ENCODE measurements around the gene C3orf20.

The C3orf20 gene

DNA sequence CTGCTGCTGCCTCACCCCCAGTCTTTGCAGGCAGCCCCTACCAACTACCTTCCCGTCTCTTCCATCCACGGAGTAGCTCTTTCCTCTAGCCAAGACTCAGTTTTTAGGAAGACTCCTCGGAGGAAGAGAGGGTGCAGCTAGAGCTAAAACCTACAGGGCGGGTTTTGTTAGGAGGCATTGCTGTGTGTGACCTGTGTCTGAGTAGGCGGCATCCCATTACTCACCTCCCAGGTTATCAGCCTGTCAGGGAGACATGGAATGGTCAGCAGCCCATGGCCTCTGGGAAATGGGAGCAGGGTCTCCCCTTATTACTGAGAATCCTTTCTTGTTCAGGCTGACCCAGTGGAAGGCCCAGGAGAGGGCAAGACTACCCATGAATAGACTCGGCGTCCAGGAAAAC, 100.1 kb downstream of the C3orf20 start:
- no peak for DNase-seq (ENCODE audit: low read depth)

- no peak for DNase-seq (ENCODE audit: low read depth)
These were observed 100.6 kb downstream of the C3orf20 start for GRCh38 chr3:14775563-14775962.

DNA sequence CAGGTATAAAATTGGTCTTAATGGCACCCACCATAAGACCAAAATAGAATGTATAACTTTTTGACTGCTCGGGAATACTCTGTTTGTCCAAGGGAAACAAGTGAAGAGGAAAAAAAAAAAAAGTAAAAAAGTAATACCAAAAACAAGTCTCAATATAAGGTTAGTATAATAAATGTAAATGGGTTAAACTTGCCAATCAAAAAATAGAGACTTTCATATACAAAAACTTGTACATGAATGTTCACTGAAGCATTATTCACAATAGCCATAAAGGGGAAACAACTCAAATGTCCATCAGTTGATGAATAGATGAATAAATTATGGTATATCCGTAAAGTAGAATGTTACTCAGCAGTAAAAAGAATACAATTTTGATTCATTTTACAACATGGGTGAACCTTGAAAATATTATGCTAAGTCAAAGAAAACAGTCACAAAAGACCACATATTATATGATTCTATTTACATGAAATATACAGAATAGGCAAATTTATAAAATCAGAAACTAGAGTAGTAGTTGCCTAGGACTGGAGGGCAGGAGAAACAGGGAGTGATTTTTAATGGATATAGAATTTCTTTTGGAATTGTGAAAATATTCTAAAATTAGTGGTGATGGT, 104.2 kb downstream of the C3orf20 start:
- DNase-seq (ENCODE audit: low read depth), result no peak

GRCh38 chr3:14780927-14781507, 106.1 kb downstream of the C3orf20 start:
- no peak for DNase-seq (ENCODE audit: low read depth)

DNA sequence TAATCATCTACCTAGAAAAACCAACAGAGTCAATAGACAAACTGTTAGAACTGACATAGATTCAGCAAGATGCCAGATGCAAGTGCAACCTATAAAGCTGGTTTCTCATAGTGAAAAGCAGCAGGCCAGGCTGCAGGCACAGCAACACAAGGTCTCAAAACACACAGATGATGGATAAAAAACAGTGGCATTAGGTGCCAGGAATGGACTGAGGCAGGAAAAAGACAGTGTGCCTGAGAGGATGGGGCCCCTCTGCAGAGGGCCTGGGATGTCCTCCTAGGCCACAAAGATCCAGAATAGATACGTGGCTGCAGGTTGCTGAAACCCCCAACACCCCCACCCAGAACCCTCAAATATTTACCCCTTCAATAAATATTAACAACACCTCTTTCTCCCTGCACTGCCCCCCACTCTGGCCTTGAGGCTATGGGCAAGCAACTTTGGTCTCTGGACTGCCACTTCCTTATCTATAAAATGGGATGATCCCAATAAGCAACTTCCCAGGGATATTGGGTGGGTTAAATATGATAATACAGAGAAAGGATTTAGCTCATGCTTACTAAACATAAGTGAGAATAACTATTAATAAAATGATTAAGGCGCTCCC, 108.6 kb downstream of the C3orf20 start:
- DNase-seq (ENCODE audit: low read depth), result no peak

- DNase-seq (ENCODE audit: low read depth), result no peak
These were observed 109.2 kb downstream of the C3orf20 start for GRCh38 chr3:14784087-14784681.

DNA sequence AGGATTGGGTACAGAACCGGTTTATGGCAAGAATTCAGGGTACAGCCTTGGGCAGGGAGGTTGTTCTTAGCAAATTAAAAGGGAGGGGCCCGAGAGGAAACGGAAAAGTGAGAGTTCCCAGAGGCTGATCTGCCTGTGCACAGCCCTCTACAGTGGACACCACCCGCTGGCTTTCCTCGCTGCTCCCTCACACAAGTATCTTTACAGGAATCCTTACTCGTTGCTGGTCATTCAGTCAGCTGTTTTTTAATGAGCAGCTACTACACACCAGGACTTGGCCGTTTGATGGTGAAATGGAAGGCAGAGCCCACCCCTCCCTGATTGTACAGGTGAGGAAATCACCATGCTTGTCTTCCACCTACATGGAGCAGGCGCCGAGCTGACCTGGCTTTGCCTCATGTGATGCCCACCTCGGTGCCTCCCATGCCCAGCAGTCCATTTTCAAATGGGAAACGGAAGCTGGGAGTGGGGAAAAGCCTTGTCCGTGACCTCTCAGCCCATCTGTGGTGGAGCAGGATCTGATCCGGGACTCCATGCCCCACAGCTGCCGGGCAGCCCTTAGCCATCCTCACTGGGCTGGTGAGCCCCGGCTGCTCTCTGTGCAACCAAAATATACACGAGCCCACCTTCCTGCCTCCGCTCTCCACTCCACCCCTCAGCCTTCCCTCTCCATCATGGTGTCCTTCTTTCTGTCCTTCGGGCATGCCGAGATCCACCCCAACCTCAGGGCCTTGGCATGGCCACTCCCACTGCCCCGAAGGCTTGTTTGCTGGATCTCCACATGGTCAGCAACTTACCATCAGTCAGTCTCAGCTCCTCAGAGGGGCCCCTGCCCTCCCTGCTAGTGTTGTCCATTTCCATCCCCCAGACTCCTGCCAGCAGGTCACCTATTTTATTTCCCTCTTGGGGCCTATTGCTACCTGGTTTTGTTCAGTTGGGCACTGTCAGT, 110.5 kb downstream of the C3orf20 start:
- no peak for DNase-seq (ENCODE audit: low read depth)

GRCh38 chr3:14786369-14786768, 111.4 kb downstream of the C3orf20 start:
- DNase-seq (ENCODE audit: low read depth), result no peak

DNA sequence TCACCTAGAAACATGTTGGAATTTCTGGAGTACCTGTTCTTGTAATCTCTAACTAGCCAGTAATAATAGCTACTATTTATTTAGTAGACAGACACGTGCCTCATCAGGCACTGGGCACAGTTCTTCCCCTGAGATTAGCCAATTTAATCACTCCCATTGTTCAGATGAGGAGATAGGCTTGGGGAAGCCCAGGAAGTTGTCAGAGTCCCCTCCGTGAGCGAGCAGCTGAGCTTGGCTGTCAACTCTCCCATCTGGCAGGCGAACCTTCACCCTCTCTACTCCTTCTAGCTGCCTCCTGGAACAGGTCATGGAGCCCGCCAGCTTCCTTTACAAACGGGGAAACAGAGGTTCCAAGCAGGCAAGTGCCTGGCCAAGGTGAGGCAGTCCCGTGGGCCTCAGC, 112.7 kb downstream of the C3orf20 start:
- no peak for DNase-seq (ENCODE audit: low read depth)

GRCh38 chr3:14788644-14789043, 113.7 kb downstream of the C3orf20 start:
- DNase-seq (ENCODE audit: low read depth), result no peak

GRCh38 chr3:14789221-14789620, 114.3 kb downstream of the C3orf20 start:
- DNase-seq (ENCODE audit: low read depth), result no peak

GRCh38 chr3:14789640-14790285, 114.8 kb downstream of the C3orf20 start:
- no peak for DNase-seq (ENCODE audit: low read depth)

- no peak for DNase-seq (ENCODE audit: low read depth)
These were observed 116.5 kb downstream of the C3orf20 start for GRCh38 chr3:14791343-14791945.

GRCh38 chr3:14792691-14793121, 117.8 kb downstream of the C3orf20 start:
- no peak for DNase-seq (ENCODE audit: low read depth)

- DNase-seq (ENCODE audit: low read depth), result no peak
These were observed 118.4 kb downstream of the C3orf20 start for GRCh38 chr3:14793126-14793857.

DNA sequence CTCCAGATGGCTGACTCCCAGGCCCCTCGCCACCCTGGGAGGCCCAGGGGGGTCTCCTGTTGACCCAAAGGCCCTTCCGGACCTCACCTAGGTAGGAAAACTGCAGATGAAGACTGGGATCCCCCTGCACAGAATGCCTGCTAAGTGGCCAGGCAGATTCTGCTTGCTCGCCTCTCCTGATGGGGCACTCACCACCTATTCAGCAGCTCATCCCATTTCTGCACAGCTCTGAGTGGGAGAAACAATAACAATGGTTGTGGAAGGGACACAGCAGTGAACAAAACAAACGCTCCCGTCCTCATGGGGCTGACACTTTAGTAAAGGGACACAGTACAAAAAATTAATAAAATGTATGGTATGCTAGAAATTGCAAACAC, 118.9 kb downstream of the C3orf20 start:
- no peak for DNase-seq (ENCODE audit: low read depth)

DNA sequence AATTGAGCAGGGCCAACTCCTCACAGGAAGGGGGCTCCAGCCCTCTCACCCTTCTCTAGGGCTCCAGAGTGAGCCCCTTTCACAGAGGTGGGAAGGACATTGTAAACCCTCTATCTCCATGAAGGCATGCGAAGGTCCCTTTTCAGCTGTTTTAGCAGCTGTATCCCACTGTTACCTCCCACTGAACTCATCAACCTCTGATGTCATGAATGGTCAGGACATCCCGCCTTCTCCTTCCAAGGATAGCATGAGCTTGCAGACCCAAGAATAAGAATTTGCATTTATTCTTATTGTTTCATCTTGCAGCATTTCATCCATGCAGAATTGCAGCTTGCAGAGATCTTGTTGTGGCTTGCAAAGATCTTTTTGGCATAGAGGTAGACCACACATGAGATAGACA, 119.5 kb downstream of the C3orf20 start:
- no peak for DNase-seq (ENCODE audit: low read depth)

GRCh38 chr3:14795996-14796395, 121.1 kb downstream of the C3orf20 start:
- no peak for DNase-seq (ENCODE audit: low read depth)

DNA sequence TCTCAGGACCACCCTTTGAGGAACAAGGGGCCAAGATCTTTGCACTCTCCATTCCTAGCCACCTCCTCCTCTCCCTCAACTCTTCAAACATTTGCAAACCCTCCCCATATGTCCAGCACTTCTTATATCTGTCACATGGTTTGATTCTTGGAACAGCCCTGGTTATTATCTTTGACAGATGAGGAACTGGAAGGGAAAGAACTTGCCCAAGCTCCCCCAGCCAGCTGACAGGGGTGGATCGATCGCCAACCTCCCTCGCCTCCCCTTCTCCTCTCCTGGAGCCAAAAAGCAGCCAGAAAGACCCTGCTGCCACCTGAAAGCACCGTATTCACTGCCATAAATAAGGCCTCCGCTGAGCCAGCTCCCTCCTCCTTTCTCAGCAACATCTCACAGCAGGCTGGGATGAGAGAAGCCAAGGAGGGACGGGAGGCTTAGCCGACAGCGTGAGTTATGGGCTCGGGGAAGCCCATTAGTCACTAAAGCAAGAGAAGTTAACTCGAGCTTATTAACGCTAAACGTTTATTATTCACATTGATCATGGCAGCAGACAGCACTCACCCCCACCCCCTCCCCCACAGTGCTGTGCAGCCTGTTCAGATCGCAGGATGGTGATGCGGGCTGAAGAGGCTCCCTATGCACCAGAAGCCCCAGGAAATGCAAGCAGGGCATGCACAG, 121.6 kb downstream of the C3orf20 start:
- no peak for DNase-seq (ENCODE audit: low read depth)

DNA sequence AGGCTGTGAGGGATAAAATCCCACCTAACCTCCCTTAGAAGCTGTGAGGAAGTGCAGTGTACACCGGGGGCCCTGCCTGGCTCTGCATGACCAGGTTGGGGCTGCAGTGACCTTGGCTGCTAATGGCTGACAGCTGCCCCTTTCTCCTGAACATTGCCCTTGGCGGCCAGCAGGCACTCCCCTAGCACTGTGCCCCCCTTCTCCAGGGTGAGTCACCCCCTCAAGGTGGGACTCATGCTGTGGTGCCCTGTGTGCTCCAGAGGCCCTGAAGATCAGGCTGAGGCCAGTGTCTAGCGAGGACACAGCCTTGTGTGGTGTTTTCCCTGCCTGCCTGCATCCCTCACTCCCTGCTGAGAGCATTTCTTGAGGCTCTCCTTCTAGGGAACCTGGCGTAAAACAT, 122.8 kb downstream of the C3orf20 start:
- DNase-seq (ENCODE audit: low read depth), result no peak
